SU-DHL-6 (cell line): ENCODE data around the gene FOXC2.

ENCODE experiments used
- H2AFZ ChIP-seq: fragments of 200-600 bp; sonication (generic); 2 replicates; pipeline ENCODE4 v1.6.1; 2014; ENCODE audit warnings: low read depth, mild to moderate bottlenecking, moderate library complexity, mixed read lengths, antibody characterized with exemption, low read length; ENCODE audit not compliant: severe bottlenecking
- H3F3A ChIP-seq: fragments of 200-600 bp; shearing (Covaris generic); 2 replicates; pipeline ENCODE4 v1.6.0; 2016; ENCODE audit warnings: antibody characterized with exemption, mild to moderate bottlenecking; ENCODE audit not compliant: insufficient read depth
- H3K27ac ChIP-seq: fragments of 200-600 bp; sonication (generic); 2 replicates; pipeline ENCODE4 v1.5.1; 2016; ENCODE audit warnings: low read depth, mild to moderate bottlenecking, low read length, moderate library complexity, mixed read lengths
- H3K27me3 ChIP-seq: fragments of 200-600 bp; sonication (generic), shearing (Covaris generic); 2 replicates; pipeline ENCODE4 v1.6.0; 2014; ENCODE audit warnings: mild to moderate bottlenecking, low read length
- H3K36me3 ChIP-seq: fragments of 200-600 bp; sonication (generic); 2 replicates; pipeline ENCODE4 v1.6.1; 2014; ENCODE audit warnings: mild to moderate bottlenecking, low read length, mixed read lengths
- H3K4me2 ChIP-seq: fragments of 300-600, 200-600 bp; shearing (Covaris generic), sonication (generic); 2 replicates; pipeline ENCODE4 v1.6.0; 2014; ENCODE audit warnings: low read length, low read depth, mild to moderate bottlenecking; ENCODE audit not compliant: poor library complexity, severe bottlenecking
- H3K4me3 ChIP-seq: fragments of 200-600 bp; sonication (generic); 2 replicates; pipeline ENCODE4 v1.5.1; 2014; ENCODE audit warnings: antibody characterized with exemption, low read length, mild to moderate bottlenecking, mixed read lengths; ENCODE audit not compliant: insufficient read depth, poor library complexity, severe bottlenecking
- H3K79me2 ChIP-seq: fragments of 200-600 bp; sonication (generic); 2 replicates; pipeline ENCODE4 v1.6.1; 2014; ENCODE audit warnings: mild to moderate bottlenecking, low read length, moderate library complexity; ENCODE audit not compliant: insufficient read depth
- H3K9ac ChIP-seq: fragments of 200-600 bp; sonication (generic); 2 replicates; pipeline ENCODE4 v1.7.0; 2014; ENCODE audit warnings: mild to moderate bottlenecking, low read length
- H3K9me2 ChIP-seq: fragments of 200-600 bp; sonication (generic); replicated peaks from 2 replicates; pipeline ENCODE4 v1.6.1; 2014; ENCODE audit warnings: low read length; ENCODE audit not compliant: insufficient read depth
- H3K9me3 ChIP-seq: fragments of 200-600 bp; sonication (generic); 2 replicates; pipeline ENCODE4 v1.6.1; 2014; ENCODE audit warnings: low read length, mixed read lengths; ENCODE audit not compliant: insufficient read depth
- H4K20me1 ChIP-seq: fragments of 200-600 bp; sonication (generic); 2 replicates; pipeline ENCODE4 v1.6.1; 2014; ENCODE audit warnings: low read depth, mild to moderate bottlenecking, antibody characterized with exemption, low read length, moderate library complexity, mixed read lengths
- EZH2phosphoT487 ChIP-seq: fragments of 200-600 bp; sonication (generic), shearing (Covaris generic); conservative IDR thresholded peaks from 2 replicates; pipeline ENCODE4 v1.6.1; 2018; ENCODE audit warnings: mild to moderate bottlenecking, antibody characterized with exemption, low read length, moderate library complexity, mixed read lengths
- TF ChIP-seq, protein P1 (sequence below): fragments of 200-600 bp; sonication (generic); IDR thresholded peaks from one replicate; pipeline ENCODE4 v1.5.1; 2017; ENCODE audit warnings: antibody characterized with exemption, mild to moderate bottlenecking, low read length, moderate library complexity; ENCODE audit not compliant: insufficient read depth, poor library complexity, severe bottlenecking

The FOXC2 gene

DNA sequence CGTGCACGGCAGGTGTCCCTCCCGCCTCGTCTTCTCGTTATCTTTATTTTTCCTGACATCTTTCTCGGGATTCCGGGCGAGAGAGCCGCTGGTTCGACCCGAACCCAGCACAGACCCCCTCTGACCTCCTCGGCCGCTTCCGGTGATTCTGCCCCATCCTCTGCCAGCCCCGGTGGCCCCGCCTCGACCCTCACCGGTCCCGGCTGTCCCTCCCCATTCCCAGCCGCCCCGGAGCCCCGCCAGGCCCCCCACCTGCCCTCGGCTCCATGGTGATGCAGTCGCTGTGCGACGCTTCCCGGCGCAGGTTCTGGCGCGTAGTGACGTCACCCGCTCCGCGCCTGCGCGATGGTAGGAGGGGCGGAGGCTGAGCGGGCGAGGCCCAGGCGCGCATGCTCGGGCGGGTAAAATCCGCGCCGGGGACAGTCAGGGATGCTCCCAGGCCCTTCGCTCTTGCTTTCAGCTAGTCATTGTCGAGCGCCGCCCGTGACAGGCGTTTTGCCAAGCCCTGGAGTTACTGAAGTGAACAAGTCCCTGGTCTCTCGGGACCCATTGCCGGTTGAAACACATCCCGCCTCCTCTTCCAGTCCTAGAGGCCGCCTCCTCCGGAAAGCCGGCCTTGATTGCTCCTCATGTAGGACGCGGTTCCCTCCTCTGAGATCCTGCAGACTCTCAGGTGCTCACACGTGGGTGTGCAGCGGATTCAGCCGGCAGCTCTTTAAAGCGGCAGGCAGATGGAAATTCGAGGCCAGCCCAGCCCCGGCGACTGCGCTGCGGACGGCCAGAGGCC is 11.5 kb upstream of the FOXC2 start, which contains the start of gene MTHFSD:
TSS of gene MTHFSD (minus strand) at position 319 of the 787 bp plus-strand sequence. CDS start at position 268, 51 bp downstream.
- H3K4me3 ChIP-seq = peak within 1 kb of the TSS; percentile 70
- TF ChIP-seq EZH2phosphoT487 = no peak
- TF ChIP-seq, protein P1, sequence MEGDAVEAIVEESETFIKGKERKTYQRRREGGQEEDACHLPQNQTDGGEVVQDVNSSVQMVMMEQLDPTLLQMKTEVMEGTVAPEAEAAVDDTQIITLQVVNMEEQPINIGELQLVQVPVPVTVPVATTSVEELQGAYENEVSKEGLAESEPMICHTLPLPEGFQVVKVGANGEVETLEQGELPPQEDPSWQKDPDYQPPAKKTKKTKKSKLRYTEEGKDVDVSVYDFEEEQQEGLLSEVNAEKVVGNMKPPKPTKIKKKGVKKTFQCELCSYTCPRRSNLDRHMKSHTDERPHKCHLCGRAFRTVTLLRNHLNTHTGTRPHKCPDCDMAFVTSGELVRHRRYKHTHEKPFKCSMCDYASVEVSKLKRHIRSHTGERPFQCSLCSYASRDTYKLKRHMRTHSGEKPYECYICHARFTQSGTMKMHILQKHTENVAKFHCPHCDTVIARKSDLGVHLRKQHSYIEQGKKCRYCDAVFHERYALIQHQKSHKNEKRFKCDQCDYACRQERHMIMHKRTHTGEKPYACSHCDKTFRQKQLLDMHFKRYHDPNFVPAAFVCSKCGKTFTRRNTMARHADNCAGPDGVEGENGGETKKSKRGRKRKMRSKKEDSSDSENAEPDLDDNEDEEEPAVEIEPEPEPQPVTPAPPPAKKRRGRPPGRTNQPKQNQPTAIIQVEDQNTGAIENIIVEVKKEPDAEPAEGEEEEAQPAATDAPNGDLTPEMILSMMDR = no peak
- no peaks in the 10 kb centered on the region for H3K9me2 ChIP-seq
- H4K20me1 ChIP-seq = no peaks in the 10 kb centered on the region
- peak within 1 kb of the TSS; percentile 80 for H3K9ac ChIP-seq
- no peaks in the 10 kb centered on the region for H3K27me3 ChIP-seq
- peak within 1 kb of the TSS; percentile 68 for H3K4me2 ChIP-seq
- H2AFZ ChIP-seq = peak within 1 kb of the TSS; percentile 75
- peak within 1 kb of the TSS; percentile 5 for H3K27ac ChIP-seq
- no peaks in the 10 kb centered on the region for H3K9me3 ChIP-seq
- peaks cover 3% of the 10 kb centered on the region; the same call in 1 of the 2 replicates for H3K79me2 ChIP-seq
- H3F3A ChIP-seq = no peaks in the 10 kb centered on the region
- H3K36me3 ChIP-seq = no peaks in the 10 kb centered on the region

- Histone ChIP-seq H3K9ac (peak overlapping the region; percentile 80), H4K20me1 (no peaks in the 10 kb centered on the region), H3K4me3 (peak overlapping the region; percentile 70), H3K9me3 (no peaks in the 10 kb centered on the region), H3K36me3 (no peaks in the 10 kb centered on the region), H3K79me2 (peaks cover 3% of the 10 kb centered on the region; the same call in 1 of the 2 replicates), H3K27ac (no peak overlapping the region), H2AFZ (peak overlapping the region; percentile 75), H3F3A (no peaks in the 10 kb centered on the region), H3K9me2 (no peaks in the 10 kb centered on the region), H3K4me2 (peak overlapping the region; percentile 68), H3K27me3 (no peaks in the 10 kb centered on the region)
- TF ChIP-seq, protein P1 = no peak
- no peak for TF ChIP-seq EZH2phosphoT487
These were observed 10.9 kb upstream of the FOXC2 start for GRCh38 chr16:86555704-86556075.

GRCh38 chr16:86556576-86556975 is 10.1 kb upstream of the FOXC2 start:
- Histone ChIP-seq H3K36me3 (no peaks in the 10 kb centered on the region), H3K27me3 (no peaks in the 10 kb centered on the region), H4K20me1 (no peaks in the 10 kb centered on the region), H3K4me3 (no peak overlapping the region), H3K4me2 (no peak overlapping the region), H3K9me2 (no peaks in the 10 kb centered on the region), H3K27ac (no peak overlapping the region), H3K9me3 (no peaks in the 10 kb centered on the region), H3K9ac (no peak overlapping the region), H3F3A (no peaks in the 10 kb centered on the region), H3K79me2 (peaks cover 3% of the 10 kb centered on the region; the same call in 1 of the 2 replicates), H2AFZ (no peak overlapping the region)
- TF ChIP-seq EZH2phosphoT487 = no peak
- TF ChIP-seq, protein P1 = no peak
